ENCODE data around the gene SYT1.

DNA sequence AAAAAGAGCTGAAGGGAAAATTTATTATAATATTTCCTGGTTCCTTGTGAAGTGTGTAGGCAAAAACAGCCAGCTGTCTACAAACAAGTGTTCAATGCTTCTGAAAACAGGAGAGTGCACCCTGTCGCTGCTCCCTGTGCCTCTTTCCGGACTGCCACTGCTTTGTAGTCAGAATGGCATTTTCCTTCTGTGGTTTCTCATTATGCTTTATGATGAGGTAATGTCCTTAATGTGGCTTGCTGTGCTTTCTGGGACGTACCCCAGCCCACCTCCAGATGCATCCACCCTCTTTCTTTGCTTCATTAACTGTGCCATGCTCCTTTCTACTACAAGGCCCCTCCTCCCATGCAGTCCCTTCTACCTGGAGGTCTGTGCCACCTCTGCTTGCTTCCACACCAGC, 148.1 kb downstream of the SYT1 start:
- TF ChIP-seq ZNF8 (CRISPR knock-in tag; IDR thresholded peaks at IDR 0.05) (no peak), RARB (CRISPR knock-in tag; IDR thresholded peaks at IDR 0.05) (no peak), ZC3H10 (CRISPR knock-in tag; IDR thresholded peaks at IDR 0.05) (no peak), ARNTL (CRISPR knock-in tag; IDR thresholded peaks at IDR 0.05; ENCODE audit: borderline replicate concordance, low read depth) (no peak), ESRRG (CRISPR knock-in tag; IDR thresholded peaks at IDR 0.05) (no peak), SNAI2 (CRISPR knock-in tag; IDR thresholded peaks at IDR 0.05) (no peak), GLIS3 (CRISPR knock-in tag; IDR thresholded peaks at IDR 0.05) (no peak), ZNF70 (CRISPR knock-in tag; IDR thresholded peaks at IDR 0.05) (no peak), PPARA (CRISPR knock-in tag; IDR thresholded peaks at IDR 0.05; ENCODE audit: borderline replicate concordance) (no peak), ISL1 (CRISPR knock-in tag; IDR thresholded peaks at IDR 0.05) (no peak), CSDC2 (CRISPR knock-in tag; IDR thresholded peaks at IDR 0.05) (no peak)
- TF ChIP-seq, protein P1, sequence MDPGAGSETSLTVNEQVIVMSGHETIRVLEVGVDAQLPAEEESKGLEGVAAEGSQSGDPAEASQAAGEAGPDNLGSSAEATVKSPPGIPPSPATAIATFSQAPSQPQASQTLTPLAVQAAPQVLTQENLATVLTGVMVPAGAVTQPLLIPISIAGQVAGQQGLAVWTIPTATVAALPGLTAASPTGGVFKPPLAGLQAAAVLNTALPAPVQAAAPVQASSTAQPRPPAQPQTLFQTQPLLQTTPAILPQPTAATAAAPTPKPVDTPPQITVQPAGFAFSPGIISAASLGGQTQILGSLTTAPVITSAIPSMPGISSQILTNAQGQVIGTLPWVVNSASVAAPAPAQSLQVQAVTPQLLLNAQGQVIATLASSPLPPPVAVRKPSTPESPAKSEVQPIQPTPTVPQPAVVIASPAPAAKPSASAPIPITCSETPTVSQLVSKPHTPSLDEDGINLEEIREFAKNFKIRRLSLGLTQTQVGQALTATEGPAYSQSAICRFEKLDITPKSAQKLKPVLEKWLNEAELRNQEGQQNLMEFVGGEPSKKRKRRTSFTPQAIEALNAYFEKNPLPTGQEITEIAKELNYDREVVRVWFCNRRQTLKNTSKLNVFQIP (CRISPR knock-in tag; IDR thresholded peaks at IDR 0.05; ENCODE audit: borderline replicate concordance, low read depth) = no peak
- TF ChIP-seq, protein P2, sequence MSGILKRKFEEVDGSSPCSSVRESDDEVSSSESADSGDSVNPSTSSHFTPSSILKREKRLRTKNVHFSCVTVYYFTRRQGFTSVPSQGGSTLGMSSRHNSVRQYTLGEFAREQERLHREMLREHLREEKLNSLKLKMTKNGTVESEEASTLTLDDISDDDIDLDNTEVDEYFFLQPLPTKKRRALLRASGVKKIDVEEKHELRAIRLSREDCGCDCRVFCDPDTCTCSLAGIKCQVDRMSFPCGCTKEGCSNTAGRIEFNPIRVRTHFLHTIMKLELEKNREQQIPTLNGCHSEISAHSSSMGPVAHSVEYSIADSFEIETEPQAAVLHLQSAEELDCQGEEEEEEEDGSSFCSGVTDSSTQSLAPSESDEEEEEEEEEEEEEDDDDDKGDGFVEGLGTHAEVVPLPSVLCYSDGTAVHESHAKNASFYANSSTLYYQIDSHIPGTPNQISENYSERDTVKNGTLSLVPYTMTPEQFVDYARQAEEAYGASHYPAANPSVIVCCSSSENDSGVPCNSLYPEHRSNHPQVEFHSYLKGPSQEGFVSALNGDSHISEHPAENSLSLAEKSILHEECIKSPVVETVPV (CRISPR knock-in tag; IDR thresholded peaks at IDR 0.05) = no peak
- TF ChIP-seq, protein P3, sequence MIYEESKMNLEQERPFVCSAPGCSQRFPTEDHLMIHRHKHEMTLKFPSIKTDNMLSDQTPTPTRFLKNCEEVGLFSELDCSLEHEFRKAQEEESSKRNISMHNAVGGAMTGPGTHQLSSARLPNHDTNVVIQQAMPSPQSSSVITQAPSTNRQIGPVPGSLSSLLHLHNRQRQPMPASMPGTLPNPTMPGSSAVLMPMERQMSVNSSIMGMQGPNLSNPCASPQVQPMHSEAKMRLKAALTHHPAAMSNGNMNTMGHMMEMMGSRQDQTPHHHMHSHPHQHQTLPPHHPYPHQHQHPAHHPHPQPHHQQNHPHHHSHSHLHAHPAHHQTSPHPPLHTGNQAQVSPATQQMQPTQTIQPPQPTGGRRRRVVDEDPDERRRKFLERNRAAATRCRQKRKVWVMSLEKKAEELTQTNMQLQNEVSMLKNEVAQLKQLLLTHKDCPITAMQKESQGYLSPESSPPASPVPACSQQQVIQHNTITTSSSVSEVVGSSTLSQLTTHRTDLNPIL (CRISPR knock-in tag; IDR thresholded peaks at IDR 0.05; ENCODE audit: low read depth) = no peak

All from SK-N-SH treated with all-trans-retinoic acid at 6 μM for 48 hours (cell line).